Stimulated activated CD8-positive, alpha-beta memory T cell treated with anti-CD3 and anti-CD28 coated beads, Interleukin-7, amount 100 ng/mL, for 1 hour (primary cell): ENCODE results near the gene GHRHR.

Experiments
- DNase-seq, 2 donors: peaks; one replicate each; pipeline ENCODE4 v3.0.0-alpha.2; 2020; ENCODE audit warnings: low read depth in 2 of 2

The GHRHR gene

DNA sequence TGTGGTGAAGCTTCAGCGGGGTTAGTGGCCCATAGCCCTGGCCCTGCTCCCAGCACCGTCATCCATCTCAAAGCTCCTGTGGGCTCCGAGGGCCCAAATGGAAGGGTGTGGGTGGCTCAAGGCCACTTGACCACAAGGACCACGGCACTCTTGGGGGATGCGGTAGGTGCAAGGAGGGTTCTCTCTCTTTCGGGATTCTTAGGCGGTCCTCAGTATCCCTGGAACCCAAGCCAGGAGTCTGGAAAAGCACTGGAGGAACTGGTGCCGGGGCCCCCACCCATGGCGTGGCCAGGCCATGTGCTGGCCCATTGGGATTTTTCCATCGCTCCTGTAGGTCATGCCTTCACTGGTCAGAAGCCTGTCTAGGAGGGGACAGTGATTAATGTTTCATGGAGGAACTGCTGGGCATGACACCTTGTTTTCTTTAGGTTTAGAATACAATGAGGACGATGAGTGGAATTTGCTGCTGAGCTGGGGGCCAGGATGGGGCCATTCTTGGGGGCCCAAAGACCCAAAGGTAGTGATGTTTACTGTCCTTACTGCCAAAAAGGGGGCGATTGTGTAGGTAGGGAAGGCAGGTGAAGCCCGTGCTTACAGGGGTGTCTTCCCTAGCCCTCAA, 35.4 kb upstream of the GHRHR start:
- no peak for DNase-seq

DNA sequence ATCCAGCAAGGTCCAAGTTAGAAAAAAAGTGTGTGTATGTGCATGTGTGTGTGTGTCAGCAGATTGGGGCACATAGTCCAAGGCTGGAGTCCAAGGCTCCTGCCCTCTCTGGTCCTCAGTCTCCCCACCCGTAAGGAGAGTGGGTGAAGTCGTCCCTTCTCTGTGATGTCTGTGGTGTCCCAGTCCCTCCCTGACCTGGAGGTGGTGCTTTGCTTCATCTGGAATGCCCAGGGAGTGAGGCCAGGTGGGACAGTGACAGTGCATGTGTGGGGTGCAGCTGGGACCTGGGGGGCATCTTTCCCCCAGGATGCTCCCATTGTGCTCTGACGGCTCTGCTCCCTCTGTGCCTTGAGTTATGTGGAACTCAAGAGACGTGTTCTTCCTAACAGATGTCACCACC, 34.1 kb upstream of the GHRHR start:
- no peak for DNase-seq

DNA sequence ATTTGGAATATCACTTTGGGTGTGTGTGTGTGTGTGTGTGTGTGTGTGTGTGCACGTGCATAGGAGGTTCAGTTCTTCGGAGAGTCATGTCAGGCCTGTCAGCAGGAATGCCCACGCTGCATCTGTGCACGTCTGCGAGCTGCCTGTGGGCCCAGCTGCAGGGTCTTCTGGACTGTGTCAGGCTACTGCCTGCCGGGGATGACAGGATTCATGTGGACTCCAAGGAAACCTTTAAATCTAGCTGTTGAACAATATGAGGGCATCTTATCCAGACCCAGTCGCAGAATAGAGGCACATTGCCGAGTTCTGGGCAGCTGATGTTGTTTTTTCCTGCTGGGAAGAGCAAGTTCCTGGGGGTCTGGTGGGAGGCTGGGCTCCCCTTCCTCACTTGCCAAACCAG, 33.1 kb upstream of the GHRHR start:
- no peak for DNase-seq

DNA sequence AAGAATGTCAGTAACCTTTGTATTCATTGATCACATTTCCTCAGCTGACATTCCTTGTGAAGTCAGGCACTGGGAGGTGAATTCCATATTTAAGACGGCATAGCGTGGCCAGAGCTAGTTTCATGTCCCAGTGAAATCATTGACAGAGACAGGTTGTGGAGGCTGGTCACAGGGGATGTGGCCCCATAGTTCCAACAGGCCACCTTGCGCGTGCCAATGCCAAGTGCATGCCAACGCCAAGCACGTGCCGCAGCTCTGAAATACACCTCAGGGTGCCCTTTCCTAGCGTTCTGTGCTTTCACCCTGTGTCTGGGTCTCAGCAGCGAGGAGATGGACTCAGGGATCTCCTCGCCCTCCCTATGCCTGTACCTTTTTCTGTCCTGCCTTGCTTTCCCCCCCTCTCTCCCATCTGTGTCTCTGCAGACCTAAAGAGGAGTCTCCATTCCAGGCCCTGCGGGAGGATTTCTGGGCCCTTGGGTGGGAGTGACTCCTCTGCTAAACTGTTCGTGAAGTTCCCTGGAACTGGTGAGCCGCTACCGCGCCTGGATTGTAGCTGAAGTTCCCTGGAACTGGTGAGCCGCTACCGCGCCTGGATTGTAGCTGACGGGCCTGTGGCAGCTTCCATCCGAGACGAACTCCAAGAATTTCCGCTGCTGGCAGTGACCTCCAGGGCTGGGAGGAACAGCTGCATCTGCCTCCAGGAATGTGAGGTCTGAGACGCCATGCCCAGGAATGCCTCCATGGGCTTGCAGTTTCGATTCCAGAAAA, 32.4 kb upstream of the GHRHR start:
- DNase-seq: no peak

DNA sequence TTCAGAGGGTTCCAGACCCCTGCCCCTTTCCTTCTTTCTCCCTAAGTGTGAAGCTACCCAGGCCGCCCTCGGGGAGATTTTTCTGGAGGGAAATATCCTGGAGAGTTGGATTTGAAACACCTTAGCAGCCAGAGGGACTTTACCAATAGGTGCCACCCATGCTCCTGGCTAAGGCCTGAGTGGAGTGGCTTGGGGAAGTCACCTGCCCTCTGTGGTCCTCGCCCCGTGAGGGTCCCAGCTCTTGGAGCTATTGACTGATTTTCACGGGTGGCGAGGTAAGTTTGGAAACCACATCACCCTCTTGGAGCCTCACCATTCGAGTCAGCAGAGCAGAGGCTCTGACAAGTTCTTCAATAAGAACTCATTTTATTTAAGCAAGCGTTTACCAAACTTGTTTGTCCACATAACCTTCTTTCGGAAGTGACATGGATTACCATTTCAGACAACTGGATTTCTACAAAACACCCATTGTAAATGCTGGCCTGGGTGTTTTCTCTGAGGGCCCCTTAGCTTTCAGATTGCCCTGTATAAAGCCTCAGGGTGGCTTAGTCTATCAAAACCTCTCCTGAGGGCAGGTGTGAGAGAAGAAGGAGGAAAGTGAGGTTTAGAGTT, 31.7 kb upstream of the GHRHR start:
- no peak for DNase-seq

DNA sequence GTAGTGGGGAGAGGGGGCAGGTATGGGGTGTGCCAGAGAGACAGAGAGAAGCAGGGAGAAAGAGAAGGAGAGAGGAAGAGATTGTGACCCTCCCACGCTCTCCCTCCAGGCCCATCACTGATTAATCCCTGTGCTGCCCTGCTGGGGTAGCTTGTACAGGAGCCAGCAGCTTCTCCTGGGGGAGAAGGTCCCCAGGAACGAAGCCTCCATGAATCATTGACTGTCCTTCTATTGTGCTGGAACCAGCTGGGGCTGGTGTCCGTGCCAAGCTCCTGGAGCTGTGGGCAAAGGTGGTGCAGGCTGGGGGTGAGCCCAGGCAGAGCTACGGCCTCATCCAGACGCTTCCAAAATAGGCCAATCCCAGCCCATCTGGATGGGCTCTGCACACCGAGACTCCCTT, 31.2 kb upstream of the GHRHR start:
- no peak for DNase-seq

DNA sequence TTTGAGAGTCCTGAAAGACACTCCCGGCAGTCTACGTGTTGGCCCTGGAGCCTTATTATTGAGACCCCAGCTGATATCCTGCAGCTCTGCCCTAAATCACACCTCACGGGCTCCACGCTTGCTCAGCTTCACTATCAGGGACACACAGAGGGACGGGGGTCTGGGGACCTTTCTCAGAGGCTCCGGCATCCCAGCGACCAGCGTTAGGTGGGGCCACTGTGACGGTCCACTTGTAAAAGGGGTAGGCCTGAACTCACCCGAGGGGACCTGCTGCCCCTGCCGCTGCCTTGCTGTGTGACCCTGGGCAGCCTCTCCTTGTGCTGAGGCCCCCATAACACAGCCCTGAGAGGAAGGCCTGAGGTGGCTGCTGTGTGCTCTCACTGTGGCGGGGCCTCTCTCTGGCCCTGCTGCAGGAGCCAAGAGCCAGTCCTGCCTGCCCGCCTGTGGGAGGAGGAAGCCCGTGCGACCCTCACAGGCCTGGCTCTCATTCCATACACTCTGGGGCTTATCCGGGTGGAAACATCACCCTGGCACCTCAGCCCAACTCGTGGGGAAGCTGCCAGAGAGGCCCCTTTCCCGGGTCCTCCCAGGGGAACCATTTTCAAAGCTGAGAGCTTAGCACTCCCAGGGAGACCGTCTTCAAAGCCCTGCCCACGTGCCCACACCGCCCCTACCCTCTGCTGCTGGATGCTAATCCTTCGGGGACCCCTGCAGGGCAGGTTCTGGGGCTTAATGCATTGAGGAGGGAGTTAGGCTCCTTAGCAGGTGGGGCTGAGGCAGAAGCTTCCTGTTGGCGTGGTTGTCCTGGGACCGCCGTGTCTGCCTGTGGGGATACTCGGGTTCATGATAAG, 30.4 kb upstream of the GHRHR start:
- DNase-seq: no peak

DNA sequence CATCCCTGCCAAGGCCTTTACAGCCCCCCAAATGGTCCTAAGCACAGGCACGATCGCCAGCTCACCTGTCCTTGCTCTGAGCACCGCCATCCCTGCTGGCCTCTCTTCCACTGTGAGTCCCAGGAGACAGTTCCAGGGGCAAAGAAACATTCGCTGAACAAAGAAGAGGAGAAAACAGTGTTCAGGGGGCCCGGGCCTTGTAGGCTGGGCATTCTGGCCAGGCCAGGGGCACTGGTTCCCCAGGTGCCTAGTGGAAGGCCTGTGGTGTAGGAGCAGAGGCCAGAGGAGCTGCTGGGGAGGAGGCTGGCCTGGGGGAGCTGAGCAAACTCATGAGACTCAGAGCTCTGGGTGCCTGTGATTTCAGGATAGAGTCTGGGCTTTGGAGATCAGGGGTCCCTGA, 29.5 kb upstream of the GHRHR start:
- DNase-seq: no peak

DNA sequence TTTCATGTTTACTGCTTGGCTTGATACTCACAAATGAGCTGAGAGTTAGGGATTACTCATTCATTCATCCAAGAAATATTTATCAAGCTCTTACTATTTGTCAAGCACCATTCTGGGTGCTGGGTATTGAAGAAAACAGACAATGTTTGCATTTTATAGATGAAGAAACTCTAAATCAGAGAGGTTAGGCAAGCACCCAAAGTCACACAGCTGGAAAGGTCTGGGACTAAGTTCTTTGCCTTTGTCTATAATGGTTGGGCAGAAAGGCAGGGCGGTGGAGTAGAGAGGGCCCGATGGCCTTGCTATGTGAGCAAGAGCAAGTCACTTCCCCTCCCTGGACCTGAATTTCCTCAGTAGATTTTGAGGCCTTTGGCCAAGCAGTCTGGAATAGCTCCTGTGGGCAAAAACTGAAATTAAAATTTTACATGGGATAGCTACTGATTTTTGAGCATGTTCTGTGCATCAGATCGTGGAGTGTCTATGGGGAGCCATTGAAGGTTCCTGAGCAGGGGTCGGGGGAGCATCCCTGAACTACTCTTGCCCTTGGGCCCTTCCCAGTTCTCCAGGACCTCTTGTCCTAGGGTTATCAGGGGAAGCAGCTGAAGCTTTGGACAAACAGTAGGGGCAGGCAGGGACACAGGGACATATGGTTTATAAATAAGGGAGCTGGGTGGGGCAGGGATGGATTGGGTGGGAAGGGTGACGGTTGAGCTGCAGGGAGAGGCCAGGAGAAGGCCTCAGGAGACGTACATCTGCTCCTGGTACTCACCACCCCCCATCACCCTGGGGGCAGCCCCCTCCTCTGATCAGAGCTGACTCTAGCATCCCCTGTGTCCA, 28.8 kb upstream of the GHRHR start:
- no peak for DNase-seq

DNA sequence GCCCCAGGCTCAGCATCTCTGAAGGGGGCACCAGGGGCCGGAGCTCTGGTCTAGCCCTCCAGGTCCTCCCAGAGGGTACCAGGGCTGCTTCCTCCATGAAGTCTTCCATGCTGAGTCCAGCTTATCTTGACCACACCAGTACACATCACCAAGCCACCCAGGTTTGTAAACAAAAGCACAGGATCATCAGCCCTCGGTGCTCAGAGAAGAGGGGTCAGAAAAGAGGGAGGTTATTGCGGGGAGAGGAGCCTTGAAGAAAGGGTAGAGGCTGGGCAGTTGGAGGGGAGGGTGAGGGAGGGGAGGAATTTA, 28.2 kb upstream of the GHRHR start:
- DNase-seq: no peak

DNA sequence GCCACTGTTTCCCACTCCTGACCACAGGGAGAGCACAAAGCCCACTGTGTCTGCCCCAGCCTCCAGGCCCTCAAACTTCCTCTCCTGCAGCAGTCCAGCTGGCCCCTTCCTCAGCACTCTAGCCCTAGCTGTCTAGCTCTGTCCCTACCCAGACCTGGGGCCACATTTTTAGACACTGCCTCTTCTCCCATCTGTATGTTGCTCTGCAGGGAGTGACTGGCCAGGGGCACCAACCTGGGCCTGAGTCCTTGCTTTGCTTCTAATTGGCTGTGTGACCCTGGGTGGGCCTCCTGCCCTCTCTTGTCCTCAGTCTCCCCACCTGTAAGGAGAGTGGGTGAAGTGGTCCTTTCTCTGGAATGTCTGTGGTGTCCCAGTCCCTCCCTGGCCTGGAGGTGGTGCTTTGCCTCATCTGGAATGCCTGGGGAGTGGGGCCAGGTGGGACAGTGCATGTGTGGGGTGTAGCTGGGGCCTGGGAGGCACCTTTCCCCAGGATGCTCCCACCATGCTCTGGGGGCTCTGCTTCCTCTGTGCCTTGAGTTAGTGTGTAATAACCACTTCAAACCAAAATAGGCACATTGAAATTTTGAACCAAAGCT, 27.0 kb upstream of the GHRHR start:
- no peak for DNase-seq

DNA sequence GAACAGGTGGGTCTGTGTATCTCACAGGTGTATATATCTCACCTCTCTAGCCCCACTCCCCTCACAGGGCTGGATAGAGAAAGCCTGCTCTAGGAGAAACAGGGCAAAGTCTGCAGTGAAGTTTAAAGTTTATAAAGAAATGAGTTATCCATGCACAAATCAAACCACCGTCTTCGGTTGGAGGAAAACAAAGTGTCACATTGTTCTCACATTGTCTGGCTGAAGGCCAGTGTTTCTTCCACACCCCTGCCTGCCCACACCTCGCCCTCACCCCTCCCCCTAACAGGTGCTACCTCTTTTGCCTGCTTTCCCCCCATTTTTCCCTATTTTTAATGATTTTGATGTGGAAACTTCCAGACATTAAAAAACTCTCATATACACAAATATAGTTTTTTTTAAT, 26.3 kb upstream of the GHRHR start:
- no peak for DNase-seq

DNA sequence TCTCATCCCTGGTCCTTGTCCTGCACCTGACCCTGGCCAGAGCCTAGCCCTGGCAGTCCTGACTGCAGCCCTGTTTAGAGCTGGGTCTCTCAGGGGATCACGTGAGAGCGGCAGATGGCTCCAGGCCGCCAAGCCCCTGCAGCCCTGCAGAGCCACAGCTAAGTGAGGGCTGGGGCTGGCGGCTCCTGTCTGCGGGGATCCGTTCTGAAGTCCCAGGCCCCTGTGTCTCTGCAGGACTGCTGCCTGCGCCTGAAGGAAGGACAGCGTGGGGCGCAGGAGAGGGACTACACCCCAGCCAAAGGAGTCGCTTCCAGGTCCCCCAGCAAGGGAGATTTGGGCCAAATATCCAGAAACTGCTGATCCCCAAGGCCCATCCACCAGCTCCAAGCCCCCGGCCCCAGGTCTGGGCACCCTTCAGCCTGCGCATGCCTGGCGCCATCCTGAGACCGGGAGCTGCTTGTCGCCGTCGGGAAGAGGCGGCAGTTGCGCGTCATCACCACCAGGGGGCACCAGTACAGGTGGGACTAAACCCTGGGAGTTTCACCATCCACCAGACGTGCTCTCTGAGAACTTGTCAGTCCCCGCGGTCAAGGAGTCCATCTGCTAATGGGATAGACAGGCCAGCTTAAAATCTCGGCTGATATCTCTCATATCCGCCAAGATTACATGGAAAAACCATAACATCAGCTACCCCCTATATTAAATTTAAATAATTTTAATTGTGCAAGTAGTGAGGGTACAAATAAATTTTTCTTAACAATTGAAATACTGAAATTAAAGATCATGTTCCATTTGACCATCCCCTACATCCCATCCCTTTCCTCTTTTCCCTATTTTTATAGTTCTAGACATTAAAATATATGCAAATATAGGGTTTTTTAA, 25.1 kb upstream of the GHRHR start:
- peak; percentile 14 to 29 for DNase-seq

DNA sequence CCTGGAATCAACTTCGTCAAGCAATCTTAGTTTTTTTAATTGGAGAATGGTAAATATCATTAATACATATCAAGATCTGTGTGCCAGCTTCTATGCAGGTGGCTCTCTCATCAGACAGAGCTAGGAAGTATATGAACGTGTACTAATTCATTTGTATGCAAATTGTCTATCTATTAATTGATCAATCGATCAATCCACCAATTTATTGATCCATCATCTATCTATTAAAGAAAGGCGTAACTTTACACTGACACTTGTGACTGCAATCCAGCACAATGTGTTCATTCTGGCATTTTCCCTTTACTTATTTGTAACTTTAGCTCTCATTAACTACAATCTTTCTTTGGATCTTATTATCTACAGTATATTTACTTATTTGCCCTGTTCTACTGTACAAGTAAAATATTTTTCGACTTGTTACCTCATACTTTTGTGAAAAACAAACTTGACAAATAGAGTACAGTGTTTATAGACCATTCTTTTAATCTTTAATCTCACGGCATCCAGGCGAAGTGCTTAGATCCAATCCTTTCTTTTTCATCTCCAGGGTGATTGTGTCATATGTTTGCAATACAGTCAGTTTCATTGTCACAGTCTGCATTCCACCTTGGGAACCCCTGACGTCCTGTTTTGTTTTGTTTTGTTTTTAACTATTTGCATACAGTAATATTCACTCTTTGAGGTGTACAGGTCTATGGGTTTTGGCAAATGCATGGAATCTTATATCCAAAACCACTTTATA, 22.0 kb upstream of the GHRHR start:
- DNase-seq: no peak

DNA sequence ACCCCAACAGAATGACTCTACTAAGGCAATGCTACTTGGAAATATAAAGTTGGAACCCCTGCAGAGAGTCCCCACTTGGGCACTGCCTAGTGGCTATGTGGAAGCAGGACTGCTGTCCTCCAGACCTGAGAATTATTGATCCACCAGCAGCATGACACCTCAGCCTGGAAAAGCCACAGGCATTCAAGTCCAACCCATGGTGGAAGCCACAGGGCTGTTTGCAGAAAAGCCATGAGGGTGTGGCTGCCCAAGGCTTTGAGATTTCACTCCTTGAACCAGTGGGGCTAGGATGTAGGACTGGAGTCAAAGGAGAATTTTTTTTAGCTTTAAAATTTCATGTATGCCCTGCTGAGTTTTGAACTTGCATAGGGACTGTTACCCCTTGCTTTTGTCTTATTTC, 13.6 kb upstream of the GHRHR start:
- DNase-seq: no peak

DNA sequence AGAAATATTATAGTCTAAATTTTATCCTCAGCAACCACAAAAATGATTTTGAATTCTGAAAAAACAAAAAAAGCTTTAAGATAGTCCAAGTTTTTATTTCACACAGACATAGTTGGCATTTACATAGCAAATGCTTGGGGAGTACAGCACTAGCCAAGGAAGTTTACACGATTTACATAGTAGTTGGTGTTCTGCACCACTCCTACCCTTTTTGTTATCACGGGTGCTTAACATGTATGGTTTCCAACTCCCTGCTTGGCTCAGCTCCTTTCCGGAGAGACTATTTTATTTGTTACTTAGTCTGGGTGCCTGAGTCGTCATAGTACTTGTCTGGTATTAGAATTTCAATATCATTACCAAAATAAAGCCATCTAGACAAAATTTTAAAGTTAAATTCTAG, 8.8 kb upstream of the GHRHR start:
- no peak for DNase-seq

DNA sequence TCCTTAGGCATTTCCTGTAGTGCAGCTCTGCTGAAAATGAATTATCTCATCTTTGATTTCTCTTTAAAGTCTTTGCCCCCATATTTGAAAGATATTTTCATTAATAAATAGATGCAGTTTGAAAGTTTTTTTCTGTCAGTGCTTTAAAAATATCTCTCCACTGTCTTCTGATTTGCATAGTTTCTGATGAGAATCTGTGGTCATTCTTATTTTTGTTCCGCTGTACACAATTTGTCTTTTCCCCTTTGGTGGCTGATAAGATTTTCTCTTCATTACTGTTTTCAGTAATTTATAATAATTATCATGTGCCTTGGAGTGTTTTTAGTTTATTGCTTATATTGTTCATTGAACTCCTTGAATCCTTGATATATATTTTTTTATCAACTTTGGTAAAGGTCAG, 7.0 kb upstream of the GHRHR start:
- no peak for DNase-seq

DNA sequence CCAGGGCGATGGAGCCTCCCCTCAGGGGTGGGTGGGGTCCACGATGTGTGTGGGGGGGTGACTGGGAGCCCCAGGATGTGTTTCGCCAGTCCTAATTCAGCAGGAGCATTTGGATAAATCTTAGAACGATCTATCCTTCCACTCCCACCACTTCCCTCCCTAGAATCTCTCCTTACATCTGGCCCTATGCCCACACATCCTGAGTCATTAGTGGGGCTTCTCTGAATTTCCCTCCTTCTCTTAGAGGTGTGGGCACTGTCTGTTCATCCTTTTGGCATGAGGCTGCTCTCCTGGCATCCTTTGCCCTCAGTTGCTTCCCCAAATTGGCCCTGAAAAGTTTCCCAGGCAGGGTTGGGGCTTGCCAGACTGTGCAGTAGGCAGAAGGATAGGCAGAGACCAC, 1.6 kb downstream of the GHRHR start:
- no peak for DNase-seq

DNA sequence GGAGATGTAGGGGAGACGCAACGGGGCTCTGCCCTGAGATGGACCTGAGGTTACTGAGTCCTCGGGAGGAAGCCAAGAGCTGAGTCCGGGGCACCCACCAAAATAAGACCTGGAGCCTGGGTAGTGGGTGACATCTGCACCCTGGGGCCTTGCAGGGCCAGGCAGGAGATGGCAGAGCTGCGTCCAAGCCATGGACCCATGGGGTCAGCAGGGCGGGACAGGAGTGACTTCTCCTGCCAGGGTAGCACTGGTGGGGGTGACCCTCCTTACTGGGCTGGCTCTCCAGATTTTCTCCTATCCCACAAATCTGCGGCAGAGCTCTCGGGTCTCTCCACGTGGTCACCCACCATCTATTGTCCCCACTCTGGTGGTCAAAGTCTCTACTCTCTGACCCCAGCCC, 2.1 kb downstream of the GHRHR start:
- no peak for DNase-seq

DNA sequence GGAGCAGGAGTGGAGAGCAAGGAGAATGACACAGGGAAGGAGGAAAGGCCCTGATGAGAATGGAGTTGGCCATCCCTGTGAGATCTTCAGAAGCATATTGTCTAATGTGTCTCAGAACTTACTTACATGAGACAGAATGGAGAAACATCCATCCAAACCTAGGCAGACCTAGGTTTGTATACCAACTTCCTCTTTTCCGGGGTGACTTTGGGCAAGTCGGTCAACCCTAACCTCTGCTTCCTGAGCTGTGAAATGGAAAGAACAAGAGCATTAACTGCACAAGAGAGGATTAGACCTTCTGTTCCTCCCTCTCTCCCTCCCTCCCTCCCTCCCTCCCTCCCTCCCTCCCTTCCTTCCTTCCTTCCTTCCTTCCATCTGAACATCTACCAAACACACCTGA, 4.5 kb downstream of the GHRHR start:
- DNase-seq: no peak
